ENCODE data around the gene ILRUN.
"Not testable (repeated sequence)": the region's sequence is repeated elsewhere in the genome, so short reads cannot be mapped to it uniquely, and the experiment has no call there.

Gene ILRUN

GRCh38 chr6:34696739-34697543 is at the start of gene ILRUN:
ILRUN (minus strand) TSS chr6:34696767; CDS start chr6:34696603, 164 bp downstream.
- DNase-seq (ENCODE audit: low spot score) = peak; percentile 95

GRCh38 chr6:34745277-34746103 is 48.9 kb upstream of the ILRUN start:
- no peak for DNase-seq (ENCODE audit: low spot score)

GRCh38 chr6:34744294-34744647 is 47.7 kb upstream of the ILRUN start:
- DNase-seq (ENCODE audit: low spot score) = not testable (repeated sequence)

GRCh38 chr6:34743625-34744293 is 47.2 kb upstream of the ILRUN start:
- no peak for DNase-seq (ENCODE audit: low spot score)

- DNase-seq (ENCODE audit: low spot score) = no peak
These were observed 45.5 kb upstream of the ILRUN start for GRCh38 chr6:34742094-34742493.

GRCh38 chr6:34736823-34737222 is 40.3 kb upstream of the ILRUN start:
- no peak for DNase-seq (ENCODE audit: low spot score)

- no peak for DNase-seq (ENCODE audit: low spot score)
These were observed 35.0 kb upstream of the ILRUN start for GRCh38 chr6:34731393-34732060.

GRCh38 chr6:34729631-34730470 is 33.3 kb upstream of the ILRUN start:
- DNase-seq (ENCODE audit: low spot score) = no peak

- no peak for DNase-seq (ENCODE audit: low spot score)
These were observed 29.5 kb upstream of the ILRUN start for GRCh38 chr6:34726055-34726454.

- no peak for DNase-seq (ENCODE audit: low spot score)
These were observed 26.6 kb upstream of the ILRUN start for GRCh38 chr6:34723203-34723602.

GRCh38 chr6:34722451-34722850 is 25.9 kb upstream of the ILRUN start:
- no peak for DNase-seq (ENCODE audit: low spot score)

- DNase-seq (ENCODE audit: low spot score) = not testable (repeated sequence)
These were observed 23.6 kb upstream of the ILRUN start for GRCh38 chr6:34720160-34720559.

- not testable (repeated sequence) for DNase-seq (ENCODE audit: low spot score)
These were observed 23.1 kb upstream of the ILRUN start for GRCh38 chr6:34719646-34720045.

- no peak for DNase-seq (ENCODE audit: low spot score)
These were observed 22.4 kb upstream of the ILRUN start for GRCh38 chr6:34718976-34719375.

- DNase-seq (ENCODE audit: low spot score) = no peak
These were observed 20.9 kb upstream of the ILRUN start for GRCh38 chr6:34717466-34717865.

GRCh38 chr6:34714663-34715062 is 18.1 kb upstream of the ILRUN start:
- DNase-seq (ENCODE audit: low spot score) = no peak

GRCh38 chr6:34712881-34713280 is 16.3 kb upstream of the ILRUN start:
- DNase-seq (ENCODE audit: low spot score) = not testable (repeated sequence)

- no peak for DNase-seq (ENCODE audit: low spot score)
These were observed 12.8 kb upstream of the ILRUN start for GRCh38 chr6:34709386-34709785.

- DNase-seq (ENCODE audit: low spot score) = no peak
These were observed 8.7 kb upstream of the ILRUN start for GRCh38 chr6:34705241-34705640.

- no peak for DNase-seq (ENCODE audit: low spot score)
These were observed 4.6 kb upstream of the ILRUN start for GRCh38 chr6:34701199-34701598.

- no peak for DNase-seq (ENCODE audit: low spot score)
These were observed 1.5 kb upstream of the ILRUN start for GRCh38 chr6:34697904-34698559.
